Thyroid gland (tissue), 4 donors: ENCODE results near the gene PHF21B. TPM values are rescaled to one million over a fixed set of nuclear protein-coding genes. Genes with fewer than 3 reads are reported as not detected.

Source experiments
- DNase-seq, 2 donors: peaks; one replicate each; pipeline ENCODE4 v3.0.0-alpha.2; 2019
- H3K27ac ChIP-seq, 3 donors: fragments of 200-600 bp; sonication (generic); 1 replicate in 2 of 3; 2 replicates in 1 of 3; pipeline ENCODE4 v1.5.1; 2016 to 2019; ENCODE audit warnings: mild to moderate bottlenecking in 1 of 3, moderate library complexity in 1 of 3
- H3K27me3 ChIP-seq: fragments of 200-600 bp; sonication (generic); one replicate; pipeline ENCODE4 v1.5.1; 2019
- H3K36me3 ChIP-seq, 2 donors: fragments of 200-600 bp; sonication (generic); one replicate each; pipeline ENCODE4 v1.5.1; 2016 to 2019
- H3K4me1 ChIP-seq, 2 donors: fragments of 200-600 bp; sonication (generic); one replicate each; pipeline ENCODE4 v1.5.1; 2017 to 2019
- H3K4me3 ChIP-seq, 3 donors: fragments of 200-600 bp; sonication (generic); replicated peaks in 1 of 3; 1 replicate in 2 of 3; 2 replicates in 1 of 3; pipeline ENCODE4 v1.5.1; 2016; ENCODE audit warnings: mild to moderate bottlenecking in 1 of 3
- H3K9me3 ChIP-seq: fragments of 200-600 bp; sonication (generic); one replicate; pipeline ENCODE4 v1.5.1; 2017
- POLR2A ChIP-seq, 2 donors: fragments of 450-650 bp; IDR thresholded peaks; one replicate each; pipeline ENCODE4 v1.6.1; 2017; ENCODE audit warnings: antibody characterized with exemption in 2 of 2, mild to moderate bottlenecking in 2 of 2, moderate library complexity in 1 of 2
- WGBS, 2 donors: methylation state at CpG; one replicate each; pipeline ENCODE4 v1.1.5; 2017; 5-methylcytosine and 5-hydroxymethylcytosine counted together
- intact Hi-C: fragments of 100-400 bp; cut with DNase I; formaldehyde crosslinking; loops from one replicate; pipeline ENCODE4 v1.15.1; 2023
- total RNA-seq, 4 donors: library from RNA; depleted of rRNA; stranded (reverse); fragments of >200 nt; gene quantifications; one replicate each; pipeline ENCODE4 v1.2.3, GENCODE V29; 2016
- TF ChIP-seq, protein P1 (sequence below), 6 experiments: fragments of 200-600 bp in 3 of 6; fragments of 450-650 bp in 3 of 6; sonication (generic) in 3 of 6; IDR thresholded peaks; one replicate each; pipeline ENCODE4 v1.5.1; 2016 to 2019; ENCODE audit warnings: antibody characterized with exemption in 6 of 6, mild to moderate bottlenecking in 2 of 6, inconsistent platforms in 1 of 6, moderate library complexity in 1 of 6

The PHF21B gene
- total RNA-seq, 4 donors from 2014 or later = 0.33 to 8.9 (median 2.2) TPM

DNA sequence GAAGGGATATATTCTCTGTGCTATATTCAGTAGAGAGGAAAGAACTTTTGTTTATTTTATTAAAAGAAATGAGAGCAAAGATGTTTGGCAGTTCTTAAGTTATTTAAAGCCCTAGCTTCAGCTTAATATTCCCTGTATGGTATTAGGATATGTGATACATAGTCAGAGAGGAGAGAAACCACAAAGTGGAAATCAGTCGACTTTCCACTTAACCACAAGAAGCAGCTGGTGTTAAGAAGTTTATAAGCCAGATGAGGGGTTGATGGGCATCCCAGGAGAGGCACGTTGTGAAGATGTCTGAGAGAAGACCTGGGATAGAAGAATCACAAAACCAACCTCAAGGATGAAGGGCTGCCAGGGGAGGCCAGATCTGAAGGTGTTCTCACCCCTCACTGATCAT, 23.3 kb upstream of the PHF21B start:
- no peaks in the 10 kb centered on the region for H3K9me3 ChIP-seq
- H3K27me3 ChIP-seq = no peaks in the 10 kb centered on the region
- no peak overlapping the region for H3K27ac ChIP-seq
- intact Hi-C loops = no loop called here
- no peak overlapping the region for H3K4me3 ChIP-seq
- no peak for DNase-seq
- H3K36me3 ChIP-seq = no peaks in the 10 kb centered on the region
- no peak for TF ChIP-seq POLR2A (IDR thresholded peaks at IDR 0.05)
- WGBS, 2 donors = 34 to 40% methylated on average over 2 of the region's 2 CpGs
- H3K4me1 ChIP-seq = no peaks in the 10 kb centered on the region

DNA sequence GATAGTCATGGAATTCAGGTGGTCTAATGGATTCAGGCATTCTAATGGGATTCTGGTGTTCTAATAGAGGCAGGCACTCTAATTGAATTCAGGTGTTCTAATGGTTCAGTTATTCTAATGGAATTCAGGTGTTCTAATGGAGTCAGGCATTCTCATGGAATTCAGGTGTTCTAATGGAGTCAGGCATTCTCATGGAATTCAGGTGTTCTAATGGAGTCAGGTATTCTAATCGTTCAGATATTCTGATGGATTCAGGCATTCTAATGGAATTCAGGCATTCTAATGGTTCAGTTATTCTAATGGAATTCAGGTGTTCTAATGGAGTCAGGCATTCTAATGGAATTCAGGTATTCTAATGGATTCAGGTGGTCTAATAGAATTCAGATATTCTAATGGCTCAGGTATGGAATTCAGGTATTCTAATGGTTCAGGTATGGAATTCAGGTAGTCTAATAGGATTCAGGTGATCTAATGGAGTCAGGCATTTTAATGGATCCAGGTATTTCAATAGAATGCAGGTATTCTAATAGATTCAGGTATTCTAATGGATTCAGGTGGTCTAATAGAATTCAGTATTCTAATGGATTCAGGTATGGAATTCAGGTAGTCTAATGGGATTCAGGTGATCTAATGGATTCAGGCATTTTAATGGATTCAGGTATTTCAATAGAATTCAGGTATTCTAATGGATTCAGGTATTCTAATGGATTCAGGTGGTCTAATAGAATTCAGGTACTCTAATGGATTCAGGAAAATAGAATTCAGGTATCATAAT, 22.0 kb upstream of the PHF21B start:
- intact Hi-C loops = no loop called here
- H3K4me3 ChIP-seq = no peak overlapping the region
- no peaks in the 10 kb centered on the region for H3K27me3 ChIP-seq
- H3K36me3 ChIP-seq = no peaks in the 10 kb centered on the region
- no peak overlapping the region for H3K27ac ChIP-seq
- H3K9me3 ChIP-seq = no peaks in the 10 kb centered on the region
- no peak for DNase-seq
- no peak for TF ChIP-seq POLR2A (IDR thresholded peaks at IDR 0.05)
- TF ChIP-seq, protein P1, sequence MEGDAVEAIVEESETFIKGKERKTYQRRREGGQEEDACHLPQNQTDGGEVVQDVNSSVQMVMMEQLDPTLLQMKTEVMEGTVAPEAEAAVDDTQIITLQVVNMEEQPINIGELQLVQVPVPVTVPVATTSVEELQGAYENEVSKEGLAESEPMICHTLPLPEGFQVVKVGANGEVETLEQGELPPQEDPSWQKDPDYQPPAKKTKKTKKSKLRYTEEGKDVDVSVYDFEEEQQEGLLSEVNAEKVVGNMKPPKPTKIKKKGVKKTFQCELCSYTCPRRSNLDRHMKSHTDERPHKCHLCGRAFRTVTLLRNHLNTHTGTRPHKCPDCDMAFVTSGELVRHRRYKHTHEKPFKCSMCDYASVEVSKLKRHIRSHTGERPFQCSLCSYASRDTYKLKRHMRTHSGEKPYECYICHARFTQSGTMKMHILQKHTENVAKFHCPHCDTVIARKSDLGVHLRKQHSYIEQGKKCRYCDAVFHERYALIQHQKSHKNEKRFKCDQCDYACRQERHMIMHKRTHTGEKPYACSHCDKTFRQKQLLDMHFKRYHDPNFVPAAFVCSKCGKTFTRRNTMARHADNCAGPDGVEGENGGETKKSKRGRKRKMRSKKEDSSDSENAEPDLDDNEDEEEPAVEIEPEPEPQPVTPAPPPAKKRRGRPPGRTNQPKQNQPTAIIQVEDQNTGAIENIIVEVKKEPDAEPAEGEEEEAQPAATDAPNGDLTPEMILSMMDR (IDR thresholded peaks at IDR 0.05) = no peak
- 72 to 86% methylated on average over 1 of the region's 1 CpG for WGBS, 2 donors
- H3K4me1 ChIP-seq = no peaks in the 10 kb centered on the region

DNA sequence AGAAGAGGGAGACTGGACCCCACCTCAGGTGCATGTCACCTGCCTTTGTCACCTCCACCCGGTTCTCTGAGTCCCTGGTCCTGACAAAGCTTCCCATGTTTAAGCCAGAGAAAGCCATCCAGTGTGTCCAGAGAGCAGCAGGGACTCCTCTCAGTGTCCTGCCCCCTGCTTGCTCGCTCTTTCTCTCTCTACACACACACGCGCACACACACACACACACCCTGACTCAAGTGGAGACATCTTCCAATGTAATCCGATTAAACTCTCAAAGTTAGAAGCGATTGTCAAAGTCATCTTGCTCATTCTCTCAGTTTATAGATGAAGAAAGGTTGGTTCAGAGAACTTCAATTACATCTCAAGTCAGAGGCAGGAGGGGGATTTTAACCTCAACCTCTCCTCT, 19.7 kb upstream of the PHF21B start:
- no peak for TF ChIP-seq POLR2A (IDR thresholded peaks at IDR 0.05)
- TF ChIP-seq, protein P1 (IDR thresholded peaks at IDR 0.05) = no peak
- Histone ChIP-seq H3K9me3 (no peaks in the 10 kb centered on the region), H3K36me3 (no peaks in the 10 kb centered on the region), H3K27ac (no peak overlapping the region), H3K4me1 (no peaks in the 10 kb centered on the region), H3K27me3 (no peaks in the 10 kb centered on the region), H3K4me3 (no peak overlapping the region)
- 71 to 81% methylated on average over 6 of the region's 6 CpGs for WGBS, 2 donors
- no peak for DNase-seq
- intact Hi-C loops = no loop called here

DNA sequence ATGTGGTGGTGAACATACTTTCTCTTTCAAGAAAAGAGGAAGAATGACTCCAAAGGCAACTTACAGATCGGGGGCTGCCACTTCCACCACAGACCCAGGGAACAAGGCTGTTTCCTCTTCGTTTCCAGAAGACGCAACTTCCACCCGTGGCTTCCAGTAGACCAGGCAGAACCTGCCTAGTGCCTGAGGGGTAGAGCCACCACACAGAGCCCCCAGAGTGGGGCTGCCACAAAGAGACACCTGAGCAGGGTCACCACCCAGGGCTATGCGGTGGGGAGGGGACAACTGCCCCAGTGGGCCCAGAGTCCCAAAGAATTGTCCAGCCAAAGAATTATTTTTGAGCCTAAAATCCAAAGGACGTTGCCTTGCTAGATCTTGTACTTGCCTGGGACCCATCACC, 16.7 kb upstream of the PHF21B start:
- 78 to 82% methylated on average over 4 to 6 of the region's 6 CpGs for WGBS, 2 donors
- no peaks in the 10 kb centered on the region for H3K27me3 ChIP-seq
- intact Hi-C loops = no loop called here

DNA sequence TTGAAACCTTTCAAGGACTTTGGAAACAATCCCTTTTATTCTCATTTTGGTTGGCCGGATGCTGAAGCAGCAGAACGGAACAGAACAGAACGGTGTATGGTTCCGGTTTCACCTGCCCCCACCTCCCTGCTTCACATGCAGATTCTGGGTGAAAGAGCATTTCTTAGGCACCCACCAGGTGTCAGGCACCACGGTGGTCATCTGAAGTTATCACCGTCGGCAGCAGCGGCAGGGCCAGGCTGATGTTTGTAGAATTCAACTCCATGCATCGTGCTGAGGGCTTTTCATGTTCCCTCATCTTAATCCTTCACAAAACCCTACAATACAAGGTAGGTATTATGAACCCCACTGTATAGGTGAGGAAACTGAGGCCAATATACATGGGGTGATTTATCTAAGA, 13.6 kb upstream of the PHF21B start:
- Histone ChIP-seq H3K27me3 (no peaks in the 10 kb centered on the region), H3K27ac (no peak overlapping the region), H3K4me1 (no peaks in the 10 kb centered on the region), H3K9me3 (no peaks in the 10 kb centered on the region), H3K36me3 (no peaks in the 10 kb centered on the region), H3K4me3 (no peak overlapping the region)
- TF ChIP-seq, protein P1 (IDR thresholded peaks at IDR 0.05) = no peak
- no peak for TF ChIP-seq POLR2A (IDR thresholded peaks at IDR 0.05)
- DNase-seq = no peak
- WGBS, 2 donors = 22 to 26% methylated on average over 9 of the region's 9 CpGs
- intact Hi-C loops = no loop called here

More for the DNA sequence above, 16.7 kb upstream of the PHF21B start:
- Histone ChIP-seq H3K4me1 (no peaks in the 10 kb centered on the region), H3K27ac (no peak overlapping the region), H3K36me3 (no peaks in the 10 kb centered on the region), H3K9me3 (no peaks in the 10 kb centered on the region), H3K4me3 (no peak overlapping the region)
- DNase-seq = no peak
- TF ChIP-seq, protein P1 (IDR thresholded peaks at IDR 0.05) = no peak
- TF ChIP-seq POLR2A (IDR thresholded peaks at IDR 0.05) = no peak
